A673 (cell line): ENCODE data around the gene PIGU. TPM values are rescaled to one million over a fixed set of nuclear protein-coding genes. Genes with fewer than 3 reads are reported as not detected.

Experiments used
- BruUV-seq: library from RNA; stranded (reverse); fragments of 400-500 nt; replicated peaks from 2 replicates; lab custom pipeline; 2021; lab: Mats Ljungman, UMichigan
- CTCF ChIA-PET: fragments of 300-600 bp; sonication (Branson Sonifier 250); formaldehyde crosslinking; loops from one replicate; lab custom pipeline; 2022; ENCODE audit warnings: antibody characterized with exemption; lab: Charles Lee
- POLR2A ChIA-PET: fragments of 300-600 bp; sonication (Branson Sonifier 250); formaldehyde crosslinking; loops from one replicate; lab custom pipeline; 2022; ENCODE audit warnings: antibody characterized with exemption; ENCODE audit not compliant: low non-redundant PET; lab: Charles Lee
- DNase-seq: peaks from one replicate; pipeline ENCODE4 v3.0.0-alpha.2; 2015; ENCODE audit warnings: low spot score
- H3K27ac ChIP-seq: fragments of 200-600 bp; sonication (generic); 2 replicates; pipeline ENCODE4 v1.5.1; 2016; ENCODE audit warnings: mixed run types, low read depth, mild to moderate bottlenecking, mixed read lengths, antibody characterized with exemption, low read length; ENCODE audit not compliant: poor library complexity, severe bottlenecking
- H3K27me3 ChIP-seq: fragments of 200-600 bp; sonication (generic); replicated peaks from 2 replicates; pipeline ENCODE4 v1.6.1; 2017; ENCODE audit warnings: mixed run types, low read depth, mild to moderate bottlenecking, mixed read lengths, antibody characterized with exemption, low read length; ENCODE audit not compliant: insufficient read depth, poor library complexity
- H3K36me3 ChIP-seq: fragments of 200-600 bp; sonication (generic); 2 replicates; pipeline ENCODE4 v1.6.1; 2016; ENCODE audit warnings: mixed run types, mild to moderate bottlenecking, mixed read lengths, antibody characterized with exemption, low read length; ENCODE audit not compliant: insufficient read depth, poor library complexity, severe bottlenecking
- H3K4me1 ChIP-seq: fragments of 200-600 bp; sonication (generic); 2 replicates; pipeline ENCODE4 v1.6.1; 2017; ENCODE audit warnings: mixed run types, mild to moderate bottlenecking, mixed read lengths, antibody characterized with exemption, low read length; ENCODE audit not compliant: insufficient read depth, poor library complexity, severe bottlenecking
- H3K4me3 ChIP-seq: fragments of 200-600 bp; sonication (generic); 2 replicates; pipeline ENCODE4 v1.5.1; 2016; ENCODE audit warnings: low read depth, mixed run types, mild to moderate bottlenecking, mixed read lengths, low read length; ENCODE audit not compliant: poor library complexity, severe bottlenecking
- H3K9me3 ChIP-seq: fragments of 200-600 bp; sonication (generic); 2 replicates; pipeline ENCODE4 v1.6.1; 2016; ENCODE audit warnings: mixed run types, low read depth, mild to moderate bottlenecking, mixed read lengths, antibody characterized with exemption, low read length; ENCODE audit not compliant: poor library complexity, severe bottlenecking
- CTCF ChIP-seq: fragments of 300-800, 200-600 bp; sonication (generic); conservative IDR thresholded peaks from 2 replicates; pipeline ENCODE4 v1.5.1; 2017; ENCODE audit warnings: low read depth, mild to moderate bottlenecking, antibody characterized with exemption, low read length, moderate library complexity, mixed read lengths
- EZH2 ChIP-seq: fragments of 200-600 bp; sonication (generic); IDR thresholded peaks from 2 replicates; pipeline ENCODE4 v1.6.1; 2017; ENCODE audit warnings: borderline replicate concordance, low read depth, mild to moderate bottlenecking, mixed read lengths, antibody characterized with exemption, low read length; ENCODE audit not compliant: poor library complexity, severe bottlenecking
- intact Hi-C: fragments of 100-400 bp; cut with micrococcal nuclease; formaldehyde crosslinking; loops from one replicate; pipeline ENCODE4 v1.10.0; 2022; ENCODE audit not compliant: unreplicated experiment
- total RNA-seq: library from RNA; stranded (reverse); gene quantifications from 2 replicates; pipeline ENCODE4 v1.2.3, GENCODE V29; 2021

The PIGU gene
- total RNA-seq, 1 experiment from 2014 or later = 31.4 TPM

DNA sequence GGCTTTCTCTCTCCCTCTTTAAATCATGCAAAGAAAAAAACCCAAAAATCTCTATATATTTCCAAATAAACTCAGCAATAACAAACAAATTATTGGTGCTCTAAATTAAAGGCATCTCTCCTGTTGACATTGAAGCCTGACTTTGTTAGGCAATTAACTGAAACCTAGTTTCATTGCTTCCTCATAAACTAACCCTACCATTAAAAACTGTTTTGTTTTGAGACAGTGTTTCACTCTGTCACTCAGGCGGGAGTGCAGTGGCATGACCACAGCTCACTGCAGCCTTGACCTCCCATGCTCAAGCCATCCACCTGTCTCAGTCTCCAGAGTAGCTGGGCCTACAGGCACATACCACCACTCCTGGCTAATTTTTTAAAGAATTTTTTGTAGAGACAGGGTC is 34.9 kb downstream of the PIGU start:
- POLR2A ChIA-PET = no interaction called here
- CTCF ChIA-PET = no interaction called here
- H3K4me3 ChIP-seq = no peak overlapping the region

GRCh38 chr20:34639755-34640222 is 37.1 kb downstream of the PIGU start:
- Histone ChIP-seq H3K27me3 (no peaks in the 10 kb centered on the region), H3K9me3 (no peaks in the 10 kb centered on the region), H3K4me3 (no peak overlapping the region), H3K27ac (no peak overlapping the region), H3K36me3 (peaks cover 14% of the 10 kb centered on the region), H3K4me1 (peaks cover 5% of the 10 kb centered on the region)
- intact Hi-C loops = no loop called here
- DNase-seq = no peak
- POLR2A ChIA-PET = interaction anchor here (0.7 kb wide), 1 partner anchor 78 kb away, joined by 4 read pairs; no protein-coding TSS in a partner anchor
- BruUV-seq = no TSS peak
- TF ChIP-seq CTCF (no peak), EZH2 (no peak)
- CTCF ChIA-PET = no interaction called here

More for the DNA sequence above, 34.9 kb downstream of the PIGU start:
- intact Hi-C loops = no loop called here
- Histone ChIP-seq H3K27me3 (no peaks in the 10 kb centered on the region), H3K27ac (no peak overlapping the region), H3K36me3 (peaks cover 8% of the 10 kb centered on the region), H3K9me3 (no peaks in the 10 kb centered on the region), H3K4me1 (no peaks in the 10 kb centered on the region)
- TF ChIP-seq EZH2 (no peak), CTCF (no peak)
- DNase-seq = no peak
- BruUV-seq = no TSS peak

DNA sequence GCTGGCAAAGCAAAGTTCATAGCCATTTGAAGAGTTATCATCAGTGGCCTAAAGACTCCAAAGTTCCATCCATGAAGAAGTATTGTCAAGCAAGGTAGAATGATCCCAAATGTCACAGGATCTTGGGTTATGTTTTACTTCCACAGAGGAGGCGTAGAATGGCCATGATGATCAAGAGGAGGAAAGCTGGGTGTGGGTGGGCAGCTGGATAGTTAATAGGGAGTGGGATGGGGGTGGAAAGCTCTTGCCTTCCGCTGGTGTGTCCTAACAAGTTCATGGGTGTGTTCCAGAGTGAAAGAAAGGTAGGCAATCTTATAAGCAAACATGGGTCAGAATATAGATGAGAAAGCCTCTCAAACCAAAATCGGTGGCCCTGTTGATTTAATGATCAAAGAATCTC is 38.4 kb downstream of the PIGU start:
- TF ChIP-seq EZH2 = no peak
- Histone ChIP-seq H3K27me3 (no peaks in the 10 kb centered on the region), H3K4me1 (peaks cover 5% of the 10 kb centered on the region), H3K9me3 (no peaks in the 10 kb centered on the region), H3K4me3 (no peak overlapping the region), H3K27ac (no peak overlapping the region), H3K36me3 (peaks cover 14% of the 10 kb centered on the region)
- no peak for DNase-seq
- no TSS peak for BruUV-seq
- intact Hi-C loops = no loop called here
- CTCF ChIA-PET = no interaction called here
- POLR2A ChIA-PET = no interaction called here

DNA sequence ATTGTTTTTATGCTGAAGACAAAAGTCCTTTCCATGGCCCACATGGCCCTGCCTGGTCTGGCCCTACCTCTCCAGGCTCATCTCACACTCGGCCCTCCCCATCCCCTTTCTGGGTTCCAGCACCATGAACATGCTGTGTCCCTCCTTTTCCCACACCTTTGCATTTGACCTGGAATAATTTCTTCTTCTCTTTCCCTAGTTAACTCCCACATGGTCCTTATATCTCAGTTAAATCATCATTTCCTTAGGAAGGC is 38.9 kb downstream of the PIGU start:
- Histone ChIP-seq H3K4me1 (peaks cover 5% of the 10 kb centered on the region), H3K4me3 (no peak overlapping the region), H3K36me3 (peaks cover 15% of the 10 kb centered on the region), H3K9me3 (no peaks in the 10 kb centered on the region), H3K27ac (no peak overlapping the region), H3K27me3 (no peaks in the 10 kb centered on the region)
- TF ChIP-seq EZH2 (no peak), CTCF (no peak)
- BruUV-seq = no TSS peak
- intact Hi-C loops = no loop called here
- POLR2A ChIA-PET = no interaction called here
- CTCF ChIA-PET = no interaction called here
- no peak for DNase-seq
